NCI-H1105 treated with DMSO at 0.1 percent for 48 hours (cell line): Measurements from ENCODE around the gene RPN1.
"Not testable (repeated sequence)": the region's sequence is repeated elsewhere in the genome, so short reads cannot be mapped to it uniquely, and the experiment has no call there.

Experiments used
- DNase-seq: peaks from one replicate; lab custom pipeline; 2025; lab: John Stamatoyannopoulos, UW

RPN1 gene

DNA sequence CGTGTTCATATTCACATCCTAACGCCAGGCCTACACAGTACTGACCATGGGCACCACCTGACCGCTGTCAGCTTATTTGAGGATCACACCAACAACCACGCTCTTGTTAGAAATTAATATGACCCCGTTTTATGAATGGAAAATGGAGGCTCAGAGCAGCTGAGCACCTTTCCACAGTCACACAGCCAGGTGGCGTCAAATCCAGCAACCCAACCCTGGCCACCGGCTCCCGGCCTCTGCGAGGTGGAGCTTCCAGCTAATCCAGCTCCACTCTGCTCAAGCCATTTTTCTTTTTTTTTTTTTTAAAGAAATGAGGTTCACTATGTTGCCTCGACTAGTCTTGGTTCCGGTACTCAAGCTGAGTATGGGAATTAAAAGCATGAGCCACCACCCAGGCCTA lies 41.3 kb downstream of the RPN1 start:
- no peak for DNase-seq

DNA sequence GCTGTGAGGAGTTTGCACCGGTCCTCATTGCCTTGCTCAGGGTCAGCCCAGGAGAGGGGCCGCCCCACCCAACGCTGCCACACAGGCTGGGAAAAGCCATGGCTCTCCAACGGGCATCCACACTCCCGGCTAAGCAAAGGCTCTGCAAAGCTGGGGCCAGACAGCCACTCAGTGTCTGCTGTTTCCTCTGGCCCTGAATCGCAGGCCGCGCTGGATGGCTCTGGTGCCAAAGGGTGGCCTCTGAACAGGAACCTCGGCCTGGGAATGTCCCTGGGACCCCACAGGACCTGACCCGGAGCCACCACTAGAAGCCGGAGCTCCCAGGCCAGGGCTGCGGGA lies 42.9 kb downstream of the RPN1 start:
- DNase-seq: no peak

DNA sequence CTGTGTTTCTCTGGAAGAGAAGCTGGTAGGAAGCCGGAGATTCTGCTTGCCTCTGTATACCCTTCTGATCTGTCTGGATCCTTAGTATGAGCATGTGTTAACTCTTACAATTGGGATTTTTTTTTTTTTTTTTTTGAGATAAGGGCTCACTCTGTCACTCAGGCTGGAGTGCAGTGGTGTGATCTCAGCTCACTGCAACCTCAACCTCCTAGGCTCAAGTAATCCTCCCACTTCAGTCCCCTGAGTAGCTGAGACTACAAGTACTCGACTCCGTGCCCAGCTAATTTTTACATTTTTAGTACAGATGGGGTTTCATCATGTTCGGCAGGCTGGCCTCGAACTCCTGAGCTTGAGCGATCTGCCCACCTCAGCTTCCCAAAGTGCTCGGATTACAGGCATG lies 44.5 kb downstream of the RPN1 start:
- DNase-seq: no peak

DNA sequence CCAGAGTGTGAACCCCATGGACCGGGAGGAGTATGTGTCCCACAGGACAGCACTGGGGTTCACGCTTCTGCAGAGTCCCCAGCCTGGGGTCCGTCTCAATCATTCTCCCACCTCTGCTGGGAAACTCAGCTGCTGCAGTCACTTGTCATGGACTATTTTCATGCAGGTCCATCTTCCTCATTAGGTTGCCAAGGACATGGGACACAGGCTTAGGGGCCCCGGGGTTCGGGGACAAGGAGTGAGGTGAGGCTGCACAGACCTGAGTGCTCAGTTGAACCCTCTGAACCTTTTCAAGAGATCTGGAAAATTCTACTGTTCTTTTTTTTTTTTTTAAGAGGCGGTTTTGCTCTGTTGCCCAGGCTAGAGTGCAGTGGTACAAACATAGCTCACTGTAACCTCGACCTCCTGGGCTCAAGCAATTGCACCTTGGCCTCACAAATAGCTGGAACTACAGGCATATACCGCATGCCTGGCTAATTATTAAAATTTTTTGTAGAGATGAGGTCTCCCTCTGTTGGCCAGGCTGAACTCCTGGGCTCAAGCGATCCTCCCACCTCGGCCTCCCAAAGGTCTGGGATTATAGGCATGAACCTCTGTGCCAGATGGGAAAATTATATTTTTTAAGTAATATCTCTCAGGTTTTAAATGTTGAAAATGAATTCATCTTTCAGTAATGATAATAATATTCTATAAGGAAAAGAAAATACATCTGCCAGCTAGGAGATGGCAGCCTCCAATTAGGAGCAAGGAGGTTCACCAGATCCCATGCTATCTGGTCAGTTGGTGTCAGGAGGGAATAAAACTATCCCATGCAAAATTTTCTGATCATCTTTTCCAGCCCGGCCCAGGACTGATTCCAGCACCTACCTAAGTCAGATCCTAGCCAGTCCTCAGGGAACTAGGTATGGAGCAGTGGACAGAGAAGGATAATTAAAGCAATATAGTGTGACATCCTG lies 45.2 kb downstream of the RPN1 start:
- DNase-seq: no peak

DNA sequence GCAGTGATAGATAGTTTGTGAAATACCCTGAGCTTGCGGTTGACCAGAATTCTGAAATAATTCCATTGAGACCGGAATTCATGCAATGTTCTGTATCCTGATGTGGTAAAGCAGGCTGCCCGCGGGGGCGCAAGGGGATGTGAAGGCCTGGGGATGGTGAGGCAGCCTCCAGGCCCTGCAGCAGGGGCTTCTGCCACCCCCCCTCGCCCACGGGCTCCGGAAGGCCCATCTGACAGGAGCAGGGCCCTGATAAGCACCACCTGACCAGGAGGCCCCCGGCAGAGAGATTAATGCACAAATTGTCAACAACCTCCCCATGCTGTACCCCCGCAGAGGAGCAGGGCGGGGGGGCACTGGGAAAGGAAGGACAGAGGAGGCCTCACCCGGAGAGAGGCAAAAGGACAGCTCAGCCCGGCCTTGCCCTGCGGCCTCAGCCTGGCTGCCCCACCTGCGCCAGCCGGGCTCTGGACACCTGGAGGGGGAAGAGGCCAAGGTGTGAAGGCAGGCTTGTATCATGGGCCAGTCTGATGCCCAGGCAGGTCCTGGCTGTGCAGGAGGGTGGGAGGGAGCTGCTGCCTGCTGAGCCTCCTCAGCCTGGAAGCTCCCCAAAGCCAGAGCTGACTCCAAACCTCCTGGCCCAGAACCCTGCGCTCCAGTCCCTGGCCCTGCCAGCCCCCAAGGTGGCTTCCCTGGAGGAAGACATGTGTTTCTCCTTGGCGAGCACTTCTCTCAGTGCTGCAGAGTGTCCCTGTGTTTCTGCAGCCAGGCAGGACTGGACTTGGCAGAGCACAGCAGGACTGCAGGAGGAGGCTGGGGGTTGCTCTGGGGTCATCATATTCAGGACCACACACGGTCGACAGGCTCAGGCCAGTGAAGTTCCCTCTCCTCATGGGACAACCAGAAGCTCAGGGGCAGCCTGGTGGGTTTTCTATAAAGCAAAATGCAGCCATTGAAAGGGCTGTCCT lies 46.5 kb downstream of the RPN1 start:
- DNase-seq: no peak

DNA sequence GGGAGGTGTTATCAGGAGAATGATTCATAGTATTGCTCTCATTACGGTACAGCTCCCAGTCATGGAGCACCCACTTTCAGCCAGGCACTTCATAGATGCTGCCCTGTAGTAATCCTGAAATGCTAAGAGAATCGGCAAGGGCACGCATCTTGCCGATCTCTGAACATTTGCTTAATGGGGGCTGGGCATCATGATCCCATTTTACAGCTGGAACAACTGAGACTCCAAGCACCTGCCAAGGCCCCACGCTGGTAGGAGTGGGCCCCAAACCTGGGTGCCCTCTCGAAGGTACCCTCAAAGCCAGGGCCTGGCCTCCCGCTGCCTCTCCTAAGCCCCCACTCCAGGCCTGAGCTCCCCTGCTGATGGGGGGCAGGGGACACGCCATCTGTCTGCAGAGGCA lies 47.3 kb downstream of the RPN1 start:
- DNase-seq: no peak

DNA sequence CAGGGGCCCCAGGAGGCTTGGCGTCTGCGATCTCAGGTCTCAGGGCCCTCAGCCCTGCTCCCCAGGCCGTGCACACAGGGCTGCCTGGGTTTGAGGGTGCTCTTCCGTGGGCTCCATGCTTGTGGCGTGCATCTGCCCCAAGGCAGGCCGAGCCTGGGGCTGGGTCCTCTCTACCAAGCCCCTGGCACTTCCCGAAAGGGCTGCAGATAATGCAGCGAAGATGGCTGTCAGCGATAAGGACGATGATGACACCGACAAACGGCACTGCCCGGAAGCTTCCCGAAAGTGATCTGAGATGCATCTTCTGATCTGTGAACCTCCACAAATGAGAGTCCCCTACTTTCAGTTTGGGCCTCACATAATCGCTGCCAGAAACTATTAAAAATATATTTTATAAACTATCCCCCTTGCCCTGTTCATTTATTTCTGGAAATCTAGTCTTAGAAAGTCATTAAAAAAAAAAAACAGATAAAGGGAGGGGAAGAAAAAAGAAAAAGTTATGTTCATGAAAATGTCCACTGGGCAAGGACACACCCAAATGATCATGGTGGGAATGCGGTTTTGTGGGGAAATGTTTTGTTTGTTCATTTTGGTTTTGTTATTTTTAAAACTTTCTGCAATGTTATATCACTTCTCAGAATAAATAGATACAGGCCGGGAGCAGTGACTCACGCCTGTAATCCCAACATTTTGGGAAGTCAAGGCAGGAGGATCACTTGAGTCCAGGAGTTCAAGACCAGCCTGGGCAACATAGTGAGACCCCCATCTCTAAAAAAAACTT lies 51.5 kb downstream of the RPN1 start:
- DNase-seq: no peak

DNA sequence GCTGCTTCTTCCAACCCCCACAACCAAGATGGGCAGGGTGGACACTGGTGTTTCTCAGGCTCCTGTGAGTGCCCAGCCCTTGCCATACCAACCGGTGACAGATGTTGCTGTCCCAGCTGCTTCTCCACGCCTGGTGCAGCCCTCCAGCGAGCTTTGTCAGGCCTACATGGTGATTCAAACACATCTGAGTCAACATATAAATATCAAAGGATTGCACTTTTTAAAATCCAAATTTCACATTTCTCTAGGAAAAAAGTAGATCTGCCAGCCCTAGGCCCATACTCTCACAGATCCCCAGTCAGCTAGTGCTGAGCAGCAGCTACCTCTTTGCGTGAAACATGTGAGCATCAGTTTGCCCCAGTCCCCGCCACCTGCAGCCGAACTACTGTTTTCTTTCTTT lies 52.7 kb downstream of the RPN1 start:
- no peak for DNase-seq

DNA sequence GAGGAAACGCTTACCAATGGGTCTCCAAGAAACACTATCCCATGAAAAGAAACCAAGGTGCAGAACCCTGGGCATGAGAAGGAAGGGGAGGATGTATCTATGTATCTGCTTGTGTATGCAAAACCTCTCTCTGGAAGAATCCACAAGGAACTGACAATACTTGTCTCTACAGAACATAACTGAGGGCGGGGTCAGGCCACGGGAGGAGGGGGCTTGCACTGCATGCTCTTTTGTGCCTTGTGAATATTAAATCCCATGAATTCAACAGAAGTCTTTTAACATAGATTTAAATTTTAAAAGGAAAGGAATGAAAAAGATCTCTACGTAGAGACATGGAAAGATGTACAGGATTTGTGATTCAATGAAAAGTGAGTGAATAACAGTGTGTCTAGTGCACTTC lies 57.8 kb downstream of the RPN1 start:
- DNase-seq: no peak

DNA sequence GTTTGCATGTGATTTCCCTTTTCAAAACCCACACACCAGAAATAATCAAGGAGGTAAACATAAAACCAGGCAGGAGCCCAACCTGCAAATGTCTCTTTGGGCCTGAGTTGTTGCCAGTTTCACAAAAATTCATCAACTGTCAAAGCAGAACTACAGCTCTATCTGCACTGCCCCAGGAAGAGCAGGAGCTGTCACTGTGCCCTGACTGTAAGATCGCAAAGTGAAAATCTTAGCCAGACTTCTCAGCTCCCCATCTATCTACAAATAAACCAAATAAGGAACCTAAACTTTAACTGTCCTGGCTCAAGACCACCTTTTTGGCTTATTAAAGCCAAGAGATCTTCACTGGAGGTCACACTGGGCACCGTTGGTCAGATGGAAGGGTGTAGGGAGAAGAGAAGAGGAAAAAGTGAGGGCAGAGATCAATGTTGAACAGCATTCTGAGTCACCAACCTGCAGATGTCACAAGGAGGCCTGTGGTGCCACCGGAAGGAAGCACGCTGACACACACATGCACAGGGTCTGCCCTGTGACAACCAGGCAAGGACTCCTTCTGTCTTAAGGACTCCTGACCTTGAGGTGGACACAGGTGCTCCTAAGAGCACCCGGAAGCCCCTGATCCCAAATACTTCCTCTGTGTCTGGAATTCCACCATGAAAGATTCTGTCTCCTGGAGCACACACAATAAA lies 58.7 kb downstream of the RPN1 start:
- DNase-seq: no peak

DNA sequence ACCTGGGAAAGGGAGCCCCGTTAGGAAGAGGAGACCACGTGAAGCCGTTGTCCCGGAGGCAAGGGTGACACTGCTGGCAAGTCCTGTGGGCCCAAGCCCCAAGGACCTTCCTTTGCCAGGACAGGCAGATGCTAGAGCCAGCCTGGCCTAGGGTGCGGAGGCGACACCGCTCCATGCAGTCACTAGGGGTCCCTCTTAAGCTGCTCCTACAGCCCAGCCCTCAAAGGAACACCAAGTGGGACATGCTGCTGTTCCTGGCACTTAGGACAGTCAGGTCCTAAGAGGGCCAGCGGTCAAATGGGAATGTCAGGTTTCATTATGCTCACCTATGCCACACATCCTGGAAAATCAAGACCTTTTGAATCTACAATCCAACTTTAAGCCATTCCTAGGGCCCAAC lies 59.7 kb downstream of the RPN1 start:
- DNase-seq: no peak

DNA sequence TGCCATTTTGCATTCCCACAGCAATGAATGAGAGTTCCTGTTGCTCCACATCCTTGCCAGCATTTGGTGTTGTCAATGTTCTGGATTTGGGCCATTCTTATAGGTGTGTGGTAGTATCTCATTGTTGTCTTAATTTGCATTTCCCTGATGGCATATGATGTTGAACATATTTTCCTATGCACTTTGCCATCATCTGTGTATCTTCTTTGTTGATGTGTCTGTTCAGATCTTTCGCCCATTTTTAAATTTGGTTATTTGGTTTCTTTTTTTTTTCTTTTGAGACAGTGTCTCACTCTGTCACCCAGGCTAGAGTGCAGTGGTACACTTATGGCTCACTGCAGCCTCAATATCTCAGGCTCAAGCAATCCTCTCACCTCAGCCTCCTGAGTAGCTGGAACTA lies 60.6 kb downstream of the RPN1 start:
- DNase-seq: not testable (repeated sequence)

DNA sequence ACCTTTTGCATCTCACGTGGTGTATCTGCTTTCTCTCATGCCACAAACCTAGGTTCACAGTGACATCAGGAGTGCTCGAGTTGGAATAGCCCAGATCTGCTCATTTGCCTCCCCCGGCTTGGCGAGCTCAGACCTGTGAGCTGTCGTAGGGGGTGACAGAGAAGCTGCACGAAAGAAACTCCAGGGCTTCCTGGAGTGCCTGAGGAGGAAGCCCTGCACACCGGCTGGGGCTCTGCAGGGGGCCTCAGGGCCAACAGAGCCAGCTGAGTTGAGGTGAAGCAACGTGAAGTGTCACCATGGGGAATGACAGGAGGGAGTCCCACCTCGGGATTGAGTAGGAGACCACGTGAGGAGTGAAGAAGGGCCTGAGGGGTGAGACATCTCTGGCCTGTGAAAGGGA lies 62.5 kb downstream of the RPN1 start:
- no peak for DNase-seq

DNA sequence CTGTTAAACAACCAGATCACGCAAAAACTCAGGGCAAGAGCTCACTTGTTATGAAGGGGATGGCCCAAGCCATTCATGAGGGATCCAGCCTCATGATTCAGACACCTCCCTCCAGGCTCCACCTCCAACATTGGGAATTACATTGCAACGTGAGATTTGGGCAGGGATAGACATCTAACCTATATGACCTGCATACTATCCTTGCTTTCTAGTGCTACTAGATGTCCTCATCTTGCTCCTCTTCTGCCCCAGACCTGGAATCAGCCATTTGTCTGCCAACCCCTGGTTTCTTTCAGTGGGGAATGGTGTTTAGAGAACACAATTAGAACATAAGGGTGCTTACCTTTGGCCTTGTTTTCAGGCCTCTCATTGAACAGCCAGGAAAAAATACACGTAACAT lies 63.2 kb downstream of the RPN1 start:
- no peak for DNase-seq

DNA sequence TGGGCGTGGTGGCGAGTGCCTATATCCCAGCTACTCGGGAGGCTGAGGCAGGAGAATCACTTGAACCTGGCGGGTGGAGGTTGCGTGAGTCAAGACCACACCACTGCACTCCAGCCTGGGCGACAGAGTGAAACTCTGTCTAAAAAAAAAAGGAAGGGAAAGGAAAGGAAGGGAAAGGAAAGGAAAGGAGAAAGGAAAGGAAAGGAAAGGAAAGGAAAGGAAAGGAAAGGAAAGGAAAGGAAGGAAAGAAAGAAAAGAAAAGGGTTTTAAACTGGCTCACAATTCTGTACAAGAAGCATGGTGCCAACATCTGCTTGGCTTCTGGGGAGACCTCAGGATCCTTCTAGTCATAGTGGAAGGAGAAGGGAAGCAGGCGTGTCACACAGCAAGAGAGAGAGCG lies 63.7 kb downstream of the RPN1 start:
- DNase-seq: not testable (repeated sequence)

DNA sequence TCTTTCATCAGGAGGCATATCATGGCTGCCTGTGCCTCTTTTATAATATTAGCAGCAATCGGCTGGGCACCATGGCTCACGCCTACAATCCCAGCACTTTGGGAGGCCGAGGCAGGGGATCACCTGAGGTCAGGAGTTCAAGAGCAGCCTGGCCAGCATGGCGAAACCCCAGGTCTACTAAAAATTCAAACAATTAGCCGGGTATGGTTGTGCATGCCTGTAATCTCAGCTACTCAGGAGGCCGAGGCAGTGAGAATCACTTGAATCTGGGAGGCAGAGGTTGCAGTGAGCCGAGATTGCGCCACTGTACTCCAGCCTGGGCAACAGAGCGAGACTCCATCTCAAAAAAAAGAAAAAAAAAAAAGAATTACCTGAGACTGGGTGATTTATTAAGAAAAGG lies 64.2 kb downstream of the RPN1 start:
- not testable (repeated sequence) for DNase-seq

DNA sequence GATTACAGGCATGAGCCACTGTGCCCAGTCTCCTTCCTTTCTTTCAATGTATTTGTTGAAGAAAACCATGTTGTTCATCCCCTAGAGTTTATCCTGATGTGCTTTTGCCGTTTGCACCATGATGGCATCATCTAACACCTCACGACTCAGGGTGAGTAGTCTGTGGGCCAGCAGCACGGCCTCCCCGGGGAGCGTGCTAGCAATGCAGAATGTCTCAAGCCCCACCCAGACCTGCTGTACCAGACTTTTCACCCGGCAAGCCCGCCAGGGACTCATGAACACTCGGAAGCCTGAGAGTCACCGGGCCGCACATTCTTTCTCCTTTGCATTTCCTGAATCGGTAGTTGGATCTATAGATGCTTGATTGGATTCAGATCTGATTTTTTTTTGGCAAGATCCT lies 64.6 kb downstream of the RPN1 start:
- no peak for DNase-seq

DNA sequence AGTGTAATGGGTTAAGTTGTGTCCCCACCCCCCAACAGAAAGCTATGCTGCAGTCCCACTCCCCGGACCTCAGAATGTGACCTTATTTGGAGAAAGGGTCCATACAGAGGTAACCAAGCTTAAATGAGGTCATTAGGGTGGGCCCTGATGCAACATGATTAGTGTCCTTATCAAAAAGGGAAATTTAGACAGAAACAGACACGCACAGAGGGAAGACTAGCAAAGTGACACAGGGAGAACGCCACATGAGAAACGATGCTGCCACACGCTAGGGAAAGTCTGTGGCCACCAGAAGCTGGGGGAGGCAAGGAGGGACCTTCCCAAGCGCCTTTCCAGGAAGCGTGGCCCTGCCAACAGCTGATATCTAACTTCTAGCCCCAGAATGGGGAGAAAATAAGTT lies 65.4 kb downstream of the RPN1 start:
- no peak for DNase-seq

DNA sequence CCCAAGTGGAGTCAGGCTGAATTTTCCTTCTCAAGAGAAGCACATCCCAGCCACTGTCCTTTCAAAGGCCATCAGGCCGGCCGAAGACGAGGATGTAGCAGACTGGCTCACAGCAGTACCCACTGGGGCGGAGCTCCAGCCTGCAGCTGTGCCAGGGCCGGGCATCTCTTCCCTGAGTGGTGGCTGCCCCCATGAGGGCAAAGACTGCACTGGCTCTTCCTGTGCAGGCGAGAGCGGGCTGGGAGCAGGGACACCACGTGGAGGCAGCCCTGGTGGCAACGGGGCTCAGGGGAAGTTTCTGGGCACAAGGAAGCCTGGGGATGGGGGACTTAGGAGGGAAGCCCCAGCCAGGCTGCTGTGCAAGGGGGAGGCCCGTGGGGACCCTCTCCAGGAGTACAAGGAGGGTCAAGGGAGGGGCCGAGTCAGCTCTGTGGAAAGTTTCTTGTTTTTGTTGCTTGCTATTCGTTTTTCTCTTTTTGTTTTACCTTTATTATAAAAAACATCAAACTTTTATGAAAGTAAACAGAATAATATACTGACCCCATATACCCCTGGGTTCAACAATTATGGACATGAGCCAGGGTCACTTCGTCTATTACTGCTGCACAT lies 66.1 kb downstream of the RPN1 start:
- peak; percentile 88 for DNase-seq

DNA sequence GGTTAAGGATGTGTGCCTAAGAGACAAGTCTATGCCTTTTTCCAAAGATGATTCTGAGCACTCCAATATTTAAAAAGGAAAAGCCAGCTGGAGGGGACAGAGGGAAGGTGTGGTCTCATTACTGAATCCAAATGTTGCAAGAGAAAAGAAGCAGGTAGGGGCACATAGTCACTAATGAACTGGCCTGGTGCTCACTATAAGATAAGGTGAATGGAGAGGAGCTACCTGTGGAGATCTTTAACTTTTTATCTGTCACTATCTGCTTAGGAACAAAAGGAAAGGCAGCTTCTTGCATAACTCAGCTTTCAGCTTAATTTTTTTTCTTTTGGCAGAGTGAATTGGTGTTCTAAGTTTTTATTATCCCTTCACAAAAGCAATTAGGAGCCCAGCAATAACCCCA lies 69.1 kb downstream of the RPN1 start:
- DNase-seq: no peak

DNA sequence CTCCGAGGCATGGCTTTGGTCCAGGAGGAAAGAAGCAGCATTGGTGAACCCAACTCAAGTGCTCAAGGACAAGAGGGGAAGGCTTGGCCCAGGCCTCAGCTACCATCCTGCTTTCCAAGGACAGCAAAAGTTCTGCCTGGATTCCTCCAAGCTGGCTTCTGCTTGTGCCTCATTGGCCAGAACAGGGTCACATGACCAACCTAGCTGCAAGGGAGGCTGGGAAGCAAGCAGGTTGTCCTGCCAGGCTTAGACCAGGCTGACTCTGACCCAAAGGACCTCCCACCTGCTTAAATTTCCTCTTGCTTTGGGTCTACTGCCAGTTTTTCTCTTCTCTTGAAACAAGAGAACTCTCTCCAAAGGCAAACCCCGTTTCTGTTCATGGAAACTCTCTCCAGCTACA lies 70.7 kb downstream of the RPN1 start:
- DNase-seq: no peak
